Mesenchymal stem cell (in vitro differentiated cells and primary cell): ENCODE measurements around the gene DENND4A.
"Not testable (repeated sequence)": the region's sequence is repeated elsewhere in the genome, so short reads cannot be mapped to it uniquely, and the experiment has no call there.

ENCODE experiments used
- DNase-seq: peaks from one replicate; pipeline ENCODE4 v3.0.0-alpha.2; 2013
- H2AFZ ChIP-seq: one replicate; pipeline ENCODE4 v1.6.1; 2013; ENCODE audit warnings: low read depth, mild to moderate bottlenecking, control low read depth, inconsistent platforms, low read length, moderate library complexity
- H2AK5ac ChIP-seq: 2 replicates; pipeline ENCODE4 v1.6.1; 2013; ENCODE audit warnings: low read length, moderate library complexity, mild to moderate bottlenecking, inconsistent platforms; ENCODE audit not compliant: severe bottlenecking
- H2BK120ac ChIP-seq: one replicate; pipeline ENCODE4 v1.6.1; 2013; ENCODE audit warnings: low read depth, mild to moderate bottlenecking, inconsistent platforms, low read length, moderate library complexity
- H2BK12ac ChIP-seq, 2 experiments: one replicate each; pipeline ENCODE4 v1.6.1; 2013; ENCODE audit warnings: inconsistent platforms in 2 of 2, low read length in 2 of 2, mild to moderate bottlenecking in 2 of 2, moderate library complexity in 2 of 2, control low read depth in 1 of 2
- H2BK15ac ChIP-seq: one replicate; pipeline ENCODE4 v1.6.1; 2013; ENCODE audit warnings: mild to moderate bottlenecking, low read depth, inconsistent platforms; ENCODE audit not compliant: poor library complexity, severe bottlenecking
- H2BK5ac ChIP-seq: 2 replicates; pipeline ENCODE4 v1.6.1; 2013; ENCODE audit warnings: low read depth, mild to moderate bottlenecking, low read length, control low read depth, inconsistent platforms; ENCODE audit not compliant: poor library complexity, severe bottlenecking
- H3K14ac ChIP-seq, 2 experiments: one replicate each; pipeline ENCODE4 v1.6.1; 2013; ENCODE audit warnings: inconsistent platforms in 2 of 2, low read length in 2 of 2, control low read depth in 1 of 2, mild to moderate bottlenecking in 1 of 2, moderate library complexity in 1 of 2
- H3K18ac ChIP-seq, 2 experiments: one replicate each; pipeline ENCODE4 v1.6.1; 2013; ENCODE audit warnings: inconsistent platforms in 2 of 2, low read length in 2 of 2, control low read depth in 1 of 2, low read depth in 1 of 2, mild to moderate bottlenecking in 1 of 2
- H3K23ac ChIP-seq, 2 experiments: one replicate each; pipeline ENCODE4 v1.6.1; 2013; ENCODE audit warnings: inconsistent platforms in 2 of 2, low read length in 2 of 2, mild to moderate bottlenecking in 2 of 2, moderate library complexity in 2 of 2, control low read depth in 1 of 2
- H3K27ac ChIP-seq: 2 replicates; pipeline ENCODE4 v1.5.1; 2013; ENCODE audit warnings: mild to moderate bottlenecking, moderate library complexity, low read length, control low read depth, inconsistent platforms; ENCODE audit not compliant: poor library complexity, severe bottlenecking
- H3K27me3 ChIP-seq, 2 experiments: 2 replicates each; pipeline versions ENCODE4 v1.6.1 to v1.7.0; 2013; ENCODE audit warnings: low read length in 2 of 2, mild to moderate bottlenecking in 2 of 2, moderate library complexity in 2 of 2, control low read depth in 1 of 2, inconsistent platforms in 1 of 2; ENCODE audit not compliant: control insufficient read depth in 1 of 2, insufficient read depth in 1 of 2
- H3K36me3 ChIP-seq, 2 experiments: 2 replicates each; pipeline versions ENCODE4 v1.6.1 to v1.7.0; 2013; ENCODE audit warnings: low read length in 2 of 2, control low read depth in 1 of 2, inconsistent platforms in 1 of 2, low read depth in 1 of 2, mild to moderate bottlenecking in 1 of 2; ENCODE audit not compliant: insufficient read depth in 2 of 2, control insufficient read depth in 1 of 2
- H3K4ac ChIP-seq, 2 experiments: one replicate each; pipeline ENCODE4 v1.6.1; 2013; ENCODE audit warnings: inconsistent platforms in 2 of 2, low read length in 2 of 2, mild to moderate bottlenecking in 2 of 2, moderate library complexity in 2 of 2, control low read depth in 1 of 2, low read depth in 1 of 2
- H3K4me1 ChIP-seq: 2 replicates; pipeline ENCODE4 v1.6.1; 2013; ENCODE audit warnings: low read depth, low read length, control low read depth; ENCODE audit not compliant: control insufficient read depth, insufficient read depth
- H3K4me2 ChIP-seq: 2 replicates; pipeline ENCODE4 v1.6.1; 2013; ENCODE audit warnings: low read length, mild to moderate bottlenecking, inconsistent platforms; ENCODE audit not compliant: poor library complexity, severe bottlenecking
- H3K4me3 ChIP-seq, 2 experiments: 2 replicates each; pipeline versions ENCODE4 v1.5.1 to v1.7.0; 2013; ENCODE audit warnings: low read length in 2 of 2, mild to moderate bottlenecking in 2 of 2, control low read depth in 1 of 2, low read depth in 1 of 2; ENCODE audit not compliant: insufficient read depth in 1 of 2
- H3K79me1 ChIP-seq: replicated peaks from 2 replicates; pipeline ENCODE4 v1.6.1; 2013; ENCODE audit warnings: mild to moderate bottlenecking, control low read depth, low read length, inconsistent platforms; ENCODE audit not compliant: poor library complexity, severe bottlenecking
- H3K9ac ChIP-seq: 2 replicates; pipeline ENCODE4 v1.7.0; 2013; ENCODE audit warnings: mild to moderate bottlenecking, low read length, moderate library complexity
- H3K9me3 ChIP-seq: 2 replicates; pipeline ENCODE4 v1.7.0; 2013; ENCODE audit warnings: mild to moderate bottlenecking, low read length; ENCODE audit not compliant: control insufficient read depth
- H4K8ac ChIP-seq: one replicate; pipeline ENCODE4 v1.6.1; 2013; ENCODE audit warnings: inconsistent platforms, mild to moderate bottlenecking, low read length, moderate library complexity
- H4K91ac ChIP-seq: one replicate; pipeline ENCODE4 v1.6.1; 2013; ENCODE audit warnings: mild to moderate bottlenecking, low read length, inconsistent platforms
- WGBS: methylation state at CpG from one replicate; pipeline ENCODE4 v1.1.7; 2013; ENCODE audit warnings: mixed read lengths; 5-methylcytosine and 5-hydroxymethylcytosine counted together

DENND4A gene

DNA sequence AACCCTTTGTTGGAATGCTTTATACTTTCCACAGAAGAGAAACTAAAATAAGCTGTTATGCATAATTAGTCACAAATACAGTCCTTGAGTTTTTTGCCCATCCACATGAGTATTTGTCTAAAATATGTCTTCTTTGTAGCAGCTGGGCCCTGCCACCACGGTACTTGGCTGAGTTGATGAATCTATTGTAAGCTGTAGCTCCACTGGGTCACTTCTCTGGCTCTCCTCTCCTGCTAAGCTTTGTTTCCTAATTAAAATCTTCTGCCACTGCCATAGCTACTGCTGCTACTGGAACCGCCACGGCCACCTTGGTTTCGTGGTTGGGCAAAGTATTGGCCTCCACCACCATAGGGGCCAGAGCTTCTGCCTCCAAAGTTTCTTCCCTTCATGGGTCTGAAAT, 23.9 kb upstream of the DENND4A start:
- not testable (repeated sequence) for H3K27me3 ChIP-seq, H3K9me3 ChIP-seq, DNase-seq, H3K36me3 ChIP-seq, H4K91ac ChIP-seq, H2BK5ac ChIP-seq, H3K79me1 ChIP-seq, H2AFZ ChIP-seq, H2AK5ac ChIP-seq, H3K14ac ChIP-seq, H3K4me3 ChIP-seq, H3K4me1 ChIP-seq, H2BK15ac ChIP-seq, H3K4ac ChIP-seq, H4K8ac ChIP-seq, H3K23ac ChIP-seq, H3K27ac ChIP-seq, H2BK12ac ChIP-seq, H2BK120ac ChIP-seq, H3K18ac ChIP-seq, H3K9ac ChIP-seq, H3K4me2 ChIP-seq
- 84% methylated on average over 4 of the region's 4 CpGs for WGBS

DNA sequence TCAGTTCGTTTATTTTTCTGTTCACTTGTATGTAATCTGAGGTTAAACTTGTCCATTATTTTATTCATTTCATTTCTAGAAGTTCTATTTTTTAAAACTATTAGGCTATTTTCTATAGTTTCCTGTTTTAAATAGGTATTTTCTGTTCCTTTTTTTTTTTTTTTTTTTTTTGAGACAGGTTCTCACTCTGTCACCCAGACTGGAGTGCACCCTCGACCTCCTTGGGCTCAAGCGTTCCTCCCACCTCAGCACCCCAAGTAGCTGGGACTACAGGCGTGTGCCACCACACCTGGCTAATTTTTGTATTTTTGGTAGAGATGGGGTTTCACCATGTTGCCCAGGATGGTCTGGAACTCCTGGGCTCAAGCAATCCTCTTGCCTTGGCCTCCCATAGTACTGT, 22.2 kb upstream of the DENND4A start:
- not testable (repeated sequence) for H3K23ac ChIP-seq, H3K9ac ChIP-seq, H3K27ac ChIP-seq, H2BK5ac ChIP-seq, H3K4me3 ChIP-seq, H3K18ac ChIP-seq, DNase-seq, H2AFZ ChIP-seq, H2AK5ac ChIP-seq, H3K4me1 ChIP-seq, H3K4ac ChIP-seq, H4K8ac ChIP-seq, H2BK120ac ChIP-seq, H3K14ac ChIP-seq, H3K79me1 ChIP-seq, H3K9me3 ChIP-seq, H2BK15ac ChIP-seq, H2BK12ac ChIP-seq, H4K91ac ChIP-seq, H3K4me2 ChIP-seq, H3K27me3 ChIP-seq, H3K36me3 ChIP-seq
- WGBS: 63% methylated on average over 1 of the region's 4 CpGs

DNA sequence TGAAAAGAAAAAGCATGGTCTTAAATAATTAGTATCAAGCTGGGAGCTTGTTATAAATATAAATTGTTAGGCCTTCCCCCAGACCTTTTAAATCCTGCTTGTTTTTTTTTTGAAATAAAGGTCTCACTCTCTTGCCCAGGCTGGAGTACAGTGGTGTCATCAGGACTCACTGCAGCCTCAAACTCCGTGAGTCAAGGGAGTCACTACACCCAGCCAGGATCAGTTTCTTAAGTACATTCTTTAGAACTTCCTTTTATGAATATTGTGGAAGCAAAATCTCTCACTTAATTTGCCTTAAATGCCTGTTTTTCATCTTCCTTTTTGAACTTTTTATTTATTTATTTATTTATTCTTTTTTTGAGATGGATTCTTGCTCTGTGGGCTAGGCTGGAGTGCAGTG, 20.8 kb upstream of the DENND4A start:
- no peak overlapping the region for H2AK5ac ChIP-seq
- H3K4me1 ChIP-seq: no peaks in the 10 kb centered on the region
- H2AFZ ChIP-seq: no peak overlapping the region
- no peak overlapping the region for H2BK120ac ChIP-seq
- H2BK5ac ChIP-seq: no peak overlapping the region
- H4K91ac ChIP-seq: no peak overlapping the region
- no CpG with 5 or more reads among the region's 1 CpG for WGBS
- H2BK12ac ChIP-seq: no peak overlapping the region
- H3K14ac ChIP-seq: no peak overlapping the region
- H3K4me3 ChIP-seq: no peak overlapping the region
- H2BK15ac ChIP-seq: no peak overlapping the region
- no peak overlapping the region for H3K27ac ChIP-seq
- no peak overlapping the region for H3K4ac ChIP-seq
- DNase-seq: no peak
- H3K4me2 ChIP-seq: no peak overlapping the region
- no peak overlapping the region for H3K9ac ChIP-seq
- no peaks in the 10 kb centered on the region for H3K27me3 ChIP-seq
- H3K9me3 ChIP-seq: peaks cover 3% of the 10 kb centered on the region
- H3K79me1 ChIP-seq: no peaks in the 10 kb centered on the region
- no peak overlapping the region for H3K18ac ChIP-seq
- no peaks in the 10 kb centered on the region for H3K36me3 ChIP-seq
- H3K23ac ChIP-seq: no peak overlapping the region
- H4K8ac ChIP-seq: no peak overlapping the region

DNA sequence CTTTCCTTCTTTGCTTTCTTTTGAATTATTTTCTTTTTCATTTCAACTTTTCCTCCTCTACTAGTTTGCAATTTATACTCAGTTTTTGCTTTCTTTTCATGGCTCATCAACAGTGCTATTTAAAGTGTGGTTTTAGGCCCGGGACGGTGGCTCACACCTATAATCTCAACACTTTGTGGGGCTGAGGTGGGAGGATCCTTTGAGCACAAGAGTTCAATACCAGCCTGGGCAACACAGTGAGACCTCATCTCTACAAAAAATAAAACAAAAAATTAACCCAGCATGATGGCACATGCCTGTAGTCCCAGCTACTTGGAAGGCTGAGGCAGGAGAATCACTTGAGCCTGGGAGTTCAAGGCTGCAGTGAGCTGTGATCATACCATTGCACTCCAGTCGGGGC, 20.4 kb upstream of the DENND4A start:
- H2BK120ac ChIP-seq: no peak overlapping the region
- H2BK12ac ChIP-seq: no peak overlapping the region
- H3K27ac ChIP-seq: no peak overlapping the region
- H3K18ac ChIP-seq: no peak overlapping the region
- no peak overlapping the region for H3K4me2 ChIP-seq
- H3K23ac ChIP-seq: no peak overlapping the region
- WGBS: 84% methylated on average over 3 of the region's 3 CpGs
- no peak overlapping the region for H4K8ac ChIP-seq
- no peaks in the 10 kb centered on the region for H3K79me1 ChIP-seq
- no peak overlapping the region for H2BK5ac ChIP-seq
- no peak overlapping the region for H2AK5ac ChIP-seq
- no peaks in the 10 kb centered on the region for H3K36me3 ChIP-seq
- no peak overlapping the region for H2AFZ ChIP-seq
- DNase-seq: no peak
- no peak overlapping the region for H3K4ac ChIP-seq
- peaks cover 3% of the 10 kb centered on the region for H3K9me3 ChIP-seq
- no peak overlapping the region for H3K14ac ChIP-seq
- no peak overlapping the region for H3K9ac ChIP-seq
- H3K4me3 ChIP-seq: no peak overlapping the region
- no peak overlapping the region for H4K91ac ChIP-seq
- H3K4me1 ChIP-seq: no peaks in the 10 kb centered on the region
- H3K27me3 ChIP-seq: no peaks in the 10 kb centered on the region
- H2BK15ac ChIP-seq: no peak overlapping the region
